H9 (cell line): Measurements from ENCODE around the gene LARP4B. TPM values are rescaled to one million over a fixed set of nuclear protein-coding genes. Genes with fewer than 3 reads are reported as not detected.

Source experiments
- DNase-seq: peaks from one replicate; pipeline ENCODE4 v3.0.0-alpha.2; 2017
- H2AFZ ChIP-seq: one replicate; pipeline ENCODE4 v1.6.1; 2013; ENCODE audit warnings: mild to moderate bottlenecking, low read length, control low read depth, moderate library complexity
- H2AK5ac ChIP-seq: 2 replicates; pipeline ENCODE4 v1.6.1; 2013; ENCODE audit warnings: low read length, control low read depth, mixed read lengths; ENCODE audit not compliant: insufficient read length
- H2BK120ac ChIP-seq: one replicate; pipeline ENCODE4 v1.6.1; 2013; ENCODE audit warnings: low read depth, mild to moderate bottlenecking, low read length, control low read depth, inconsistent platforms; ENCODE audit not compliant: poor library complexity, severe bottlenecking
- H2BK12ac ChIP-seq: 2 replicates; pipeline ENCODE4 v1.6.1; 2013; ENCODE audit warnings: low read length, control low read depth, mixed read lengths, low read depth; ENCODE audit not compliant: insufficient read length
- H2BK15ac ChIP-seq: 2 replicates; pipeline ENCODE4 v1.6.1; 2013; ENCODE audit warnings: low read depth, low read length, control low read depth
- H2BK20ac ChIP-seq: one replicate; pipeline ENCODE4 v1.6.1; 2013; ENCODE audit warnings: low read depth, mild to moderate bottlenecking, low read length, control low read depth, inconsistent platforms; ENCODE audit not compliant: poor library complexity, severe bottlenecking
- H2BK5ac ChIP-seq: 2 replicates; pipeline ENCODE4 v1.6.1; 2013; ENCODE audit warnings: low read length, control low read depth, mixed read lengths; ENCODE audit not compliant: insufficient read length
- H3K14ac ChIP-seq: 2 replicates; pipeline ENCODE4 v1.6.1; 2013; ENCODE audit warnings: low read length, control low read depth; ENCODE audit not compliant: insufficient read depth
- H3K18ac ChIP-seq: 2 replicates; pipeline ENCODE4 v1.6.1; 2013; ENCODE audit warnings: low read depth, mild to moderate bottlenecking, mixed read lengths, low read length, control low read depth; ENCODE audit not compliant: insufficient read length
- H3K23ac ChIP-seq: 2 replicates; pipeline ENCODE4 v1.6.1; 2013; ENCODE audit warnings: low read length, control low read depth, mixed read lengths, low read depth; ENCODE audit not compliant: insufficient read length
- H3K23me2 ChIP-seq: 2 replicates; pipeline ENCODE4 v1.6.1; 2013; ENCODE audit warnings: low read depth, mild to moderate bottlenecking, mixed read lengths, low read length, control low read depth; ENCODE audit not compliant: insufficient read length, poor library complexity, severe bottlenecking
- H3K27ac ChIP-seq: 2 replicates; pipeline ENCODE4 v1.5.1; 2013; ENCODE audit warnings: low read length, control low read depth, mixed read lengths, low read depth; ENCODE audit not compliant: insufficient read length
- H3K27me3 ChIP-seq: 2 replicates; pipeline ENCODE4 v1.6.1; 2013; ENCODE audit warnings: low read length, control low read depth, inconsistent platforms; ENCODE audit not compliant: insufficient read depth
- H3K4ac ChIP-seq: 2 replicates; pipeline ENCODE4 v1.6.1; 2013; ENCODE audit warnings: low read depth, mild to moderate bottlenecking, control low read depth, inconsistent platforms, low read length, moderate library complexity
- H3K4me1 ChIP-seq: 2 replicates; pipeline ENCODE4 v1.6.1; 2013; ENCODE audit warnings: low read length, control low read depth, inconsistent platforms; ENCODE audit not compliant: insufficient read depth
- H3K4me2 ChIP-seq: 2 replicates; pipeline ENCODE4 v1.6.1; 2013; ENCODE audit warnings: low read length, control low read depth, mixed read lengths; ENCODE audit not compliant: insufficient read length, insufficient read depth
- H3K56ac ChIP-seq: 2 replicates; pipeline ENCODE4 v1.6.1; 2013; ENCODE audit warnings: low read depth, mild to moderate bottlenecking, mixed read lengths, low read length, control low read depth; ENCODE audit not compliant: insufficient read length
- H3K79me1 ChIP-seq: 2 replicates; pipeline ENCODE4 v1.6.1; 2013; ENCODE audit warnings: low read depth, mild to moderate bottlenecking, moderate library complexity, low read length, control low read depth, inconsistent platforms; ENCODE audit not compliant: insufficient read depth, poor library complexity, severe bottlenecking
- H3K79me2 ChIP-seq: 2 replicates; pipeline ENCODE4 v1.6.1; 2013; ENCODE audit warnings: low read length, control low read depth, inconsistent platforms; ENCODE audit not compliant: insufficient read depth
- H3K9ac ChIP-seq: 2 replicates; pipeline ENCODE4 v1.6.1; 2013; ENCODE audit warnings: low read length, control low read depth, mixed read lengths; ENCODE audit not compliant: insufficient read length; ENCODE audit errors: extremely low read depth
- H3K9me3 ChIP-seq: one replicate; pipeline ENCODE4 v1.6.1; 2013; ENCODE audit warnings: low read depth, low read length, inconsistent platforms; ENCODE audit not compliant: control insufficient read depth
- H3T11ph ChIP-seq: one replicate; pipeline ENCODE4 v1.6.1; 2013; ENCODE audit warnings: mild to moderate bottlenecking, low read length, control low read depth, inconsistent platforms
- H4K20me1 ChIP-seq: one replicate; pipeline ENCODE4 v1.6.1; 2013; ENCODE audit not compliant: control insufficient read depth, insufficient read length, insufficient read depth
- H4K5ac ChIP-seq: 2 replicates; pipeline ENCODE4 v1.6.1; 2013; ENCODE audit warnings: low read depth, mild to moderate bottlenecking, mixed read lengths, low read length, control low read depth; ENCODE audit not compliant: insufficient read length
- H4K8ac ChIP-seq: replicated peaks from 2 replicates; pipeline ENCODE4 v1.6.1; 2013; ENCODE audit warnings: low read length, control low read depth, mixed read lengths, low read depth; ENCODE audit not compliant: insufficient read length
- H4K91ac ChIP-seq: 2 replicates; pipeline ENCODE4 v1.6.1; 2013; ENCODE audit warnings: low read depth, mild to moderate bottlenecking, moderate library complexity, mixed read lengths, low read length, control low read depth; ENCODE audit not compliant: insufficient read length
- H3K27ac Mint-ChIP-seq, 3 experiments: 2 replicates in 2 of 3; 3 replicates in 1 of 3; pipeline ENCODE4 v1.8.0; 2020 to 2021; ENCODE audit warnings: mixed read lengths in 3 of 3, mild to moderate bottlenecking in 1 of 3, moderate library complexity in 1 of 3
- H3K27me3 Mint-ChIP-seq: 2 replicates; pipeline ENCODE4 v1.8.0; 2021; ENCODE audit warnings: low read depth, mild to moderate bottlenecking, moderate library complexity, mixed read lengths
- H3K36me3 Mint-ChIP-seq, 3 experiments: 2 replicates in 2 of 3; 3 replicates in 1 of 3; pipeline ENCODE4 v1.8.0; 2020 to 2021; ENCODE audit warnings: low read depth in 3 of 3, mixed read lengths in 3 of 3; ENCODE audit not compliant: insufficient read depth in 1 of 3
- H3K4me1 Mint-ChIP-seq, 2 experiments: 2 replicates each; pipeline ENCODE4 v1.8.0; 2020; ENCODE audit warnings: mixed read lengths in 2 of 2
- H3K4me3 Mint-ChIP-seq, 2 experiments: 2 replicates in 1 of 2; 3 replicates in 1 of 2; pipeline ENCODE4 v1.8.0; 2020 to 2021; ENCODE audit warnings: mild to moderate bottlenecking in 2 of 2, mixed read lengths in 2 of 2, moderate library complexity in 1 of 2
- H3K9me3 Mint-ChIP-seq, 2 experiments: 2 replicates in 1 of 2; 3 replicates in 1 of 2; pipeline ENCODE4 v1.8.0; 2020; ENCODE audit warnings: mild to moderate bottlenecking in 2 of 2, mixed read lengths in 2 of 2, moderate library complexity in 1 of 2
- WGBS: extraction: QIAGEN DNeasy Blood & Tissue Kit; methylation state at CpG from one replicate; pipeline ENCODE4 v1.1.7; 2013; ENCODE audit warnings: missing lambda C conversion rate, low lambda C conversion rate, mixed read lengths; ENCODE audit not compliant: insufficient read length; ENCODE audit errors: extremely low coverage; 5-methylcytosine and 5-hydroxymethylcytosine counted together
- total RNA-seq: library from RNA; stranded (reverse); gene quantifications from 2 replicates; pipeline ENCODE4 v1.2.1, GENCODE V29; 2021
- TF ChIP-seq, protein P1 (sequence below): fragments of 200-600 bp; sonication (generic); conservative IDR thresholded peaks from 3 replicates; pipeline ENCODE4 v1.8.0; 2021; ENCODE audit warnings: antibody characterized with exemption, mild to moderate bottlenecking

Gene LARP4B
- total RNA-seq, 1 experiment from 2014 or later: 88.9 TPM

DNA sequence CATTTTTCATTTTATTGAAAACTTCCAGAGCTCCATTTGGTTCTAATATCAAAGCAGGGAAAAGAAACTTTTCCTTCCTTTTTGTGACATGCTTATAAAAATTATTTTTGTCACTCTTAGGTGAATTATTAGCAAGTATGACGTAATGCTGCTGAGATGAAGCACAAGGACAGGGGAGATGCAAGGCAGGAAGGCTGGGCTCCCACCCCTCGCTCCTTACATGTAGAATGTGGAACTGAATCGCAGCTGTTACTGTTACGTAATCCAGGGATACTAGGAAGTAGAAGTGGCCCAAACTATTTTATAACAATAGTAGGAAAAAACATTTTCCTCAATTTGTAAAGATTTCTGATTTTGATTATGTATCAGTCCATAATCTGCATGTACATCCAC, 39.6 kb upstream of the LARP4B start:
- no peak overlapping the region for H4K8ac ChIP-seq
- no peak overlapping the region for H2BK5ac ChIP-seq
- no peak overlapping the region for H2BK20ac ChIP-seq
- H4K5ac ChIP-seq: no peak overlapping the region
- H3K18ac ChIP-seq: no peak overlapping the region
- no CpG with 5 or more reads among the region's 4 CpGs for WGBS
- H2BK12ac ChIP-seq: no peak overlapping the region
- TF ChIP-seq, protein P1, sequence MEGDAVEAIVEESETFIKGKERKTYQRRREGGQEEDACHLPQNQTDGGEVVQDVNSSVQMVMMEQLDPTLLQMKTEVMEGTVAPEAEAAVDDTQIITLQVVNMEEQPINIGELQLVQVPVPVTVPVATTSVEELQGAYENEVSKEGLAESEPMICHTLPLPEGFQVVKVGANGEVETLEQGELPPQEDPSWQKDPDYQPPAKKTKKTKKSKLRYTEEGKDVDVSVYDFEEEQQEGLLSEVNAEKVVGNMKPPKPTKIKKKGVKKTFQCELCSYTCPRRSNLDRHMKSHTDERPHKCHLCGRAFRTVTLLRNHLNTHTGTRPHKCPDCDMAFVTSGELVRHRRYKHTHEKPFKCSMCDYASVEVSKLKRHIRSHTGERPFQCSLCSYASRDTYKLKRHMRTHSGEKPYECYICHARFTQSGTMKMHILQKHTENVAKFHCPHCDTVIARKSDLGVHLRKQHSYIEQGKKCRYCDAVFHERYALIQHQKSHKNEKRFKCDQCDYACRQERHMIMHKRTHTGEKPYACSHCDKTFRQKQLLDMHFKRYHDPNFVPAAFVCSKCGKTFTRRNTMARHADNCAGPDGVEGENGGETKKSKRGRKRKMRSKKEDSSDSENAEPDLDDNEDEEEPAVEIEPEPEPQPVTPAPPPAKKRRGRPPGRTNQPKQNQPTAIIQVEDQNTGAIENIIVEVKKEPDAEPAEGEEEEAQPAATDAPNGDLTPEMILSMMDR: no peak
- H3K27me3 ChIP-seq: no peaks in the 10 kb centered on the region
- H2BK120ac ChIP-seq: no peak overlapping the region
- H3K4me1 Mint-ChIP-seq: peaks cover 21 to 33% of the 10 kb centered on the region in 2 experiments
- no peak overlapping the region for H3K27ac ChIP-seq
- H3K4me3 Mint-ChIP-seq: no peak overlapping the region
- no peak overlapping the region for H3K23ac ChIP-seq
- DNase-seq: no peak
- no peak overlapping the region for H2AFZ ChIP-seq
- peak overlapping the region in 1 of 3 experiments; percentile 71; a peak in 2 of 7 replicates for H3K27ac Mint-ChIP-seq
- H3K9me3 Mint-ChIP-seq: peaks cover 2 to 11% of the 10 kb centered on the region in 2 experiments; a peak in 3 of 5 replicates
- H3K36me3 Mint-ChIP-seq: peaks cover 0 to 4% (median 0%) of the 10 kb centered on the region in 3 experiments; a peak in 2 of 7 replicates
- H3K9ac ChIP-seq: no peak overlapping the region
- H4K20me1 ChIP-seq: no peaks in the 10 kb centered on the region
- no peak overlapping the region for H3T11ph ChIP-seq
- no peaks in the 10 kb centered on the region for H3K79me1 ChIP-seq
- H3K27me3 Mint-ChIP-seq: peaks cover 3% of the 10 kb centered on the region
- H3K9me3 ChIP-seq: no peaks in the 10 kb centered on the region
- H3K79me2 ChIP-seq: no peaks in the 10 kb centered on the region
- no peak overlapping the region for H3K4ac ChIP-seq
- no peak overlapping the region for H2AK5ac ChIP-seq
- H3K14ac ChIP-seq: no peak overlapping the region
- H3K4me1 ChIP-seq: no peaks in the 10 kb centered on the region
- H3K56ac ChIP-seq: no peak overlapping the region
- no peaks in the 10 kb centered on the region for H3K23me2 ChIP-seq
- H3K4me2 ChIP-seq: no peak overlapping the region
- H4K91ac ChIP-seq: no peak overlapping the region
- no peak overlapping the region for H2BK15ac ChIP-seq
